Posterior cingulate gyrus (tissue), 11 donors: ENCODE data around the gene RAB41.
"Not testable (repeated sequence)": the region's sequence is repeated elsewhere in the genome, so short reads cannot be mapped to it uniquely, and the experiment has no call there.

Experiments
- DNase-seq, 10 donors: peaks; one replicate each; pipeline versions ENCODE4 v3.0.0 to v3.0.0-alpha.2; 2020 to 2021; ENCODE audit warnings: mixed read lengths in 3 of 10
- intact Hi-C: fragments of 100-400 bp; cut with DNase I; formaldehyde crosslinking; loops from one replicate; pipeline ENCODE4 v1.15.1; 2023

The RAB41 gene

GRCh38 chrX:70289793-70290770, 8.1 kb downstream of the RAB41 start, which contains the start of the genes KIF4A and PDZD11:
TSS of gene KIF4A (plus strand) at chrX:70290104. CDS start at chrX:70290459, 355 bp downstream.
TSS of gene PDZD11 (minus strand) at chrX:70289927. CDS start at chrX:70289341, 586 bp downstream.
- peak; percentile 52 to 96 (median 70) for DNase-seq
- intact Hi-C loops, result no loop called here

DNA sequence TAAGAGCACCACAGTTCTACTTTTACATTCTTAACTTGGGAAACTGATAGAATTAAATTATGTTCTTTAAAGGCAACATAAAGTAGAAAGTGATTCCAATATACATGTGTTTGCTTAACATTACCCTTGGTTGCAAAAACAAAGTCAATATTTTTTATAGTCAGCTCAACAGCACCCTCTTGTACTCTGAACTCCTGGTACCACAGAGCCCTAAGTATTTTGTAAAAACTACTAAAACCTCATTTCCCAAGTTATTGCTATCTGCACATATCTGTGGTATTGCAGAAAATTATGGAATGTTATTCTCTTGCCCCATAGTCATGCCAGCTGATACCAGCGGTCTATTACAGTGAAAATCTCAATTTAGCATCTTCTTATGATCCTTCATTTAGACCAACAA, 10.8 kb downstream of the RAB41 start:
- no peak for DNase-seq
- intact Hi-C loops, result no loop called here

DNA sequence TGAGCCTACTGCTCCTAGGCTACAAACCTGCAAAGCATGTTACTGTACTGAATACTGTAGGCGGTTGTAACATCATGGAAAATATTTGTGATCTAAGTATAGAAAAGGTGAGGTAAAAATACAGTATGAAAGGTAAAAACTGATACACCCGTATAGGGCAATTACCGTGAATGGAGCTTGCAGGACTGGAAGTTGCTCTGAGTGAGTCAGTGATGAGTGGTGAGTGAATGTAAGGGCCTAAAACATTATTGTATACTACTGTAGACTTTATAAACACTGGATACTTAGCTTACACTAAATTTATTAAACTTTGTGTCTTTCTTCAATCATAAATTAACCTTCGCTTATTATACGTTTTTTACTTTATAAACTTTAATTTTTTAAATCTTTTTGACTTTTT, 11.6 kb downstream of the RAB41 start:
- intact Hi-C loops, result no loop called here
- DNase-seq, result no peak

DNA sequence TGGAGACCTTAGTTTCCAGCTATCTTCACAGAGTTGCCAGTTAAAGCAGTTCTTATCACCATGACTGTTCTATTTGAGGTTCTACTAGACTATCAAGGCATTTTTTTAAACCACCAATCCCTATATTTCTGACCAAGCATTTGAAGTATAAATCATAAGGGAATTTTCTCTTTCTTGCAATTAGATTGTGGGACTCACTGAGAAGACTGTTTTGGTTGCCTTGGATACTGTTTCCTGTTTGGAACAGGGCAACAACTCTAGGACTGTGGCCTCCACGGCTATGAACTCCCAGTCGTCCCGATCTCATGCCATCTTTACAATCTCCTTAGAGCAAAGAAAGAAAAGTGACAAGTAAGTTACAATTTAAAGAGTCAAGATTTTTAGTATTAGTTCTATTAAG, 19.7 kb downstream of the RAB41 start:
- DNase-seq, result no peak
- intact Hi-C loops, result no loop called here

GRCh38 chrX:70313503-70313902, 31.5 kb downstream of the RAB41 start:
- intact Hi-C loops, result no loop called here
- no peak for DNase-seq

GRCh38 chrX:70322784-70323183, 40.8 kb downstream of the RAB41 start:
- no peak for DNase-seq
- intact Hi-C loops, result no loop called here

DNA sequence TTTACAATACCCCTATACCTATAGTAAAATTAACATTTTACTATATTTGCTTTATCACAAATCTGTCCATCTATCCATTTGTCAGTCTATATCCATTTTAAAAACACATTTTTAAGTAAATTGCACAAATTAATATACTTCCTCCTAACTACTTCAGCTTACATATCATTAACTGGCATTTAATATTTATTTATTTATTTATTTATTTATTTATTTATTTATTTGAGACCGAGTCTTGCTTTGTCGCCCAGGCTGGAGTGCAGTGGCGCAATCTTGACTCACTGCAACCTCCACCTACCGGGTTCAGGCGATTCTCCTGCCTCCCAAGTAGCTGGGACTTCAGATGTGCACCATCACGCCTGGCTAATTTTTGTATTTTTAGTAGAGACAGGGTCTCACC, 41.7 kb downstream of the RAB41 start:
- DNase-seq, intact Hi-C loops: not testable (repeated sequence)

DNA sequence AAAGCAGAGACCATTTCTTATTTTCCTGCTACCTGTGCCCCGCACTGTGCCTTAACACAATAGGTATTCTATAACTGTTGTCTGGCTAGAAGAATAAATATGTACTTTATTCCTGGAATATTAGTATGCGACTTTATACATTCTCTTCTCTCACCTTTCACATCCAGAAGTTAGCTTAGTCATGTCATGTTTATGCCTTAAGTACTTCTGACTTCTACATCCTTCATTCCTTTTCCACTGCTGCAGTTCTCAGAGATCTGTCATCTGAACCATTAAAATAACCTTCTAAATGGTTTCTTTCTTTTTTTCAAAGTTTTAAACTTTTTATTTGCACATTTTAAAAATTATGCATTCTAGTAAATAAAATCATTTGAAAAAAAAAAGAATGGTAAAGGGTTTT, 42.4 kb downstream of the RAB41 start:
- DNase-seq, result no peak

GRCh38 chrX:70331161-70331560, 49.2 kb downstream of the RAB41 start:
- no peak for DNase-seq
- intact Hi-C loops, result no loop called here

More for the DNA sequence above, 42.4 kb downstream of the RAB41 start:
- intact Hi-C loops, result no loop called here

DNA sequence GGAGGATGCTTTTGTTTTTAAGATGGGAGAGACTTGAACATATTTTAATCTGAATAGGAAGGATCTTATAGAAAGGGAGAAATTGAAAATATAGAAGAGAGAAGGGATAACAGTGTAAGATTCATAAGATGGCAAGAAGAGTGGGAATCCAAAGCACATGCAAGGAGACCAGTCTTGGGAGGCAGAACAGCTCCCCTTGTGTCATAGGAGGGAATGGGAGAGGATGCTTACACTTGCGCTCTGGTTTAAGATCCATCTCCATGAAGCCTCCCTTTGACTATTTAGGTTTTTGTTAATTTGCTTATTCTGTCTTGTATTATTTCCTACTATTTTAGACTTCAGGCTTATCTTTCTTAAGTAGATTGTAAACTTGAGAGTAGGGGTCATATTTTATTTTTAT, 50.6 kb downstream of the RAB41 start:
- no peak for DNase-seq
- intact Hi-C loops, result no loop called here
